Measurements from ENCODE around the gene SLC34A3. TPM values are rescaled to one million over a fixed set of nuclear protein-coding genes. Genes with fewer than 3 reads are reported as not detected.

SLC34A3 gene
- total RNA-seq, 1 donor from 2014 or later = 0.23 TPM

GRCh38 chr9:137275203-137275587 is 44.5 kb downstream of the SLC34A3 start:
- no peak for DNase-seq
- Histone ChIP-seq H3K27me3 (no peaks in the 10 kb centered on the region), H3K27ac (peak overlapping the region; percentile 95), H3K4me1 (peaks cover 34% of the 10 kb centered on the region), H3K36me3 (peaks cover 28% of the 10 kb centered on the region), H3K4me3 (no peak overlapping the region), H3K9me3 (no peaks in the 10 kb centered on the region)
- no peak for ATAC-seq
- intact Hi-C loops (cut with DNase I) = no loop called here
- TF ChIP-seq, protein P1, sequence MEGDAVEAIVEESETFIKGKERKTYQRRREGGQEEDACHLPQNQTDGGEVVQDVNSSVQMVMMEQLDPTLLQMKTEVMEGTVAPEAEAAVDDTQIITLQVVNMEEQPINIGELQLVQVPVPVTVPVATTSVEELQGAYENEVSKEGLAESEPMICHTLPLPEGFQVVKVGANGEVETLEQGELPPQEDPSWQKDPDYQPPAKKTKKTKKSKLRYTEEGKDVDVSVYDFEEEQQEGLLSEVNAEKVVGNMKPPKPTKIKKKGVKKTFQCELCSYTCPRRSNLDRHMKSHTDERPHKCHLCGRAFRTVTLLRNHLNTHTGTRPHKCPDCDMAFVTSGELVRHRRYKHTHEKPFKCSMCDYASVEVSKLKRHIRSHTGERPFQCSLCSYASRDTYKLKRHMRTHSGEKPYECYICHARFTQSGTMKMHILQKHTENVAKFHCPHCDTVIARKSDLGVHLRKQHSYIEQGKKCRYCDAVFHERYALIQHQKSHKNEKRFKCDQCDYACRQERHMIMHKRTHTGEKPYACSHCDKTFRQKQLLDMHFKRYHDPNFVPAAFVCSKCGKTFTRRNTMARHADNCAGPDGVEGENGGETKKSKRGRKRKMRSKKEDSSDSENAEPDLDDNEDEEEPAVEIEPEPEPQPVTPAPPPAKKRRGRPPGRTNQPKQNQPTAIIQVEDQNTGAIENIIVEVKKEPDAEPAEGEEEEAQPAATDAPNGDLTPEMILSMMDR (IDR thresholded peaks at IDR 0.05) = no peak

- H3K27me3 ChIP-seq = no peaks in the 10 kb centered on the region
- H3K4me1 ChIP-seq = peaks cover 34% of the 10 kb centered on the region
- no peak for ATAC-seq
- H3K4me3 ChIP-seq = no peak overlapping the region
- H3K36me3 ChIP-seq = peaks cover 34% of the 10 kb centered on the region
- intact Hi-C loops (cut with DNase I) = no loop called here
- TF ChIP-seq, protein P1 (IDR thresholded peaks at IDR 0.05) = no peak
- peak; percentile 68 for DNase-seq
- peak overlapping the region; percentile 95 for H3K27ac ChIP-seq
- no peaks in the 10 kb centered on the region for H3K9me3 ChIP-seq
Measured at GRCh38 chr9:137275588-137276472, 45.1 kb downstream of the SLC34A3 start.

GRCh38 chr9:137276473-137277328 is 46.0 kb downstream of the SLC34A3 start:
- peak overlapping the region; percentile 95 for H3K27ac ChIP-seq
- intact Hi-C loops (cut with DNase I) = no loop called here
- TF ChIP-seq, protein P1 (IDR thresholded peaks at IDR 0.05) = no peak
- ATAC-seq = peak; percentile 55
- peaks cover 34% of the 10 kb centered on the region for H3K4me1 ChIP-seq
- no peaks in the 10 kb centered on the region for H3K9me3 ChIP-seq
- peaks cover 35% of the 10 kb centered on the region for H3K36me3 ChIP-seq
- no peaks in the 10 kb centered on the region for H3K27me3 ChIP-seq
- DNase-seq = peak; percentile 91
- peak overlapping the region; percentile 77 for H3K4me3 ChIP-seq

DNA sequence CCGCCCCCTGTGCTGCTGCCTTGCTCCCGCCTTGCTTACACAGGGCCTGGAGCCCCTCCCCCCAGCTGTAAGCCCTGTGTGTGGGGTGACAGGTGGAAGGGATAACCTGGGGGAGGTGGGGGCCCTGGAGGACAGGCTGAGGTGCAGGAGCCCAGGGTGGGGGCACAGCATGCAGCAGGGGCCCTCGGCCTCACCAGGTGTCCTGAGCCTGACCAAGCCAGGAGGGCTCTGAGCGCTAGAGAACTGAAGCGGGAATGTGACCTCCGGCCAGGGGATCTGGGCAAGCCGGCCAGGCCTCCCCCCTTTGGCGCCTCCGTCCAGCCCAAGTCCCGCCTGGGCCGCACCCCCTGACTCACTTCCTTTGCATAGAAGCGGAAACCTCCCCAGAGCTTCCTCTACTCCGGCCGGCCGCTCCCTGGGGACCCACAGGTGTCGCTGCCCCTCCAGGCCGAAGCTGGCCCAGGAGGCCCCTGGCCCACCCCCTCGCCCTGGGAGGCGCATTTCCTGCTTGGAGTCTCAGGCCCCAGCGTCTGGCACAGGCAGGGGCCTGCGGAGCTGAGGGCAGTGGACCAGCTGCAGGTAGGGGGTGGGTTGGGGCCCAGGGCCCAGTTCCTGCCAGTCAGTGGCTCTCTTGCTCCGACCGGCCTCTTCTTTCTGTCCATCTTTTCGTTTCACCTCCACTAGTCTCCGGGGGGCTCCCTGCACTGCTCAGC is 46.8 kb downstream of the SLC34A3 start, which contains the start of gene TOR4A:
TOR4A (plus strand) TSS at position 398 of the 713 bp plus-strand sequence. CDS start 964 bp downstream, outside the sequence.
- Histone ChIP-seq H3K9me3 (no peaks in the 10 kb centered on the region), H3K27ac (peak within 1 kb of the TSS; percentile 95), H3K4me3 (peak within 1 kb of the TSS; percentile 77), H3K4me1 (peaks cover 34% of the 10 kb centered on the region), H3K27me3 (no peaks in the 10 kb centered on the region), H3K36me3 (peaks cover 37% of the 10 kb centered on the region)
- intact Hi-C loops (cut with DNase I) = no loop called here
- ATAC-seq (peak; percentile 84), DNase-seq (peak; percentile 96)
- TF ChIP-seq, protein P1 (IDR thresholded peaks at IDR 0.05) = peak; percentile 38

- peak overlapping the region; percentile 95 for H3K27ac ChIP-seq
- DNase-seq = peak; percentile 80
- H3K4me3 ChIP-seq = peak overlapping the region; percentile 77
- TF ChIP-seq, protein P1 (IDR thresholded peaks at IDR 0.05) = no peak
- H3K36me3 ChIP-seq = peaks cover 37% of the 10 kb centered on the region
- intact Hi-C loops (cut with DNase I) = no loop called here
- peaks cover 34% of the 10 kb centered on the region for H3K4me1 ChIP-seq
- H3K27me3 ChIP-seq = no peaks in the 10 kb centered on the region
- H3K9me3 ChIP-seq = no peaks in the 10 kb centered on the region
- peak; percentile 2 for ATAC-seq
Measured at GRCh38 chr9:137278061-137278701, 47.5 kb downstream of the SLC34A3 start.

All from upper lobe of right lung (tissue), 1 donor.